ENCODE data around the gene OR2T1.

- TF ChIP-seq CTCF (IDR thresholded peaks at IDR 0.05) = no peak
- no peak for TF ChIP-seq POLR2AphosphoS5 (IDR thresholded peaks at IDR 0.05)
- no peak for TF ChIP-seq POLR2A (IDR thresholded peaks at IDR 0.05)
Observed at GRCh38 chr1:248372394-248372793, 30.5 kb upstream of the OR2T1 start.

All from gastroesophageal sphincter (tissue), 3 donors.